ENCODE data around the gene TRAPPC12. TPM values are rescaled to one million over a fixed set of nuclear protein-coding genes. Genes with fewer than 3 reads are reported as not detected.
A peak's percentile ranks its signal among the peaks of the same experiment; 100 is the strongest.

TRAPPC12 gene
- total RNA-seq, 1 experiment from 2014 or later, result 86.0 TPM

DNA sequence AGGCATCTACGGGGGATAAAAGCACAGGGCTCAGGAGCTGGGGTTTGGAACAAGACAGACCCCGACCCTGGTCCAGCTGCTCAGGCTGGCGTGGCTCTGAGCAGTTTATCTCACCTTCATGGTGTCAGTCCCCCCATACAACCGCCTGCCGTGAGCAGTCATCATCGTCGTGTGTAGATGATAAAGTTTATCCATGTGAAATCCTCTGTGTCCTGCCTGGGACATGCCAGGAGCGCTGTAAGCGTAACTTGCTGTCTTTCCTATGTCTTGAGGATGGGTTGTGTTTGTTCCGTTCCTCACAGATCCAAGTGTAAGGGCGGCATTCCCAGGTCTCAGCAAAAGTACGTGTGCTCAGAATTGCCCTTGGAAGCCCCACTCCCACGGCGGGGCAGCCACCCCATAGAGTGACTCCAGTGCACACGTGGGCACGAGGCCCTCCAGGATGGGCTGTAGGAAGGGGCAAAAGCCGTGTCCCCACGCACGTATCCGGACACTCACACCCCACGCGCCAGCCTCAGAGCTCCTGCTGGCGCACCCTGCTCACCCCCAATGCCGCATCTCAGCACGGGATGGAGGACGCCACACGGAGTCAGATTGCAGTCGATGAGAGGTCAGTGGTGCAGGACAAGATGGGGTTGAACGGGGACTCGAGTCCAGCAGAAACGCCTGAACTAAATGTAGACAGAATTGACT lies 88.9 kb downstream of the TRAPPC12 start:
- Histone ChIP-seq H3T11ph (ENCODE audit: low read length) (no peak overlapping the region), H3K18ac (ENCODE audit: insufficient read length, low read depth, low read length) (no peak overlapping the region), H2BK5ac (ENCODE audit: insufficient read length, low read length) (no peak overlapping the region), H2BK12ac (ENCODE audit: insufficient read length, low read depth, low read length) (no peak overlapping the region), H3K79me2 (ENCODE audit: insufficient read depth, low read length) (no peaks in the 10 kb centered on the region), H3K4me2 (ENCODE audit: insufficient read depth, insufficient read length, low read length) (no peak overlapping the region), H2AFZ (ENCODE audit: low read length) (no peak overlapping the region), H2BK15ac (ENCODE audit: low read depth, low read length) (no peak overlapping the region), H4K5ac (ENCODE audit: insufficient read length, low read depth, low read length) (no peak overlapping the region), H4K20me1 (ENCODE audit: control insufficient read depth, insufficient read depth, insufficient read length) (no peaks in the 10 kb centered on the region), H3K4me1 (ENCODE audit: insufficient read depth, low read length) (no peaks in the 10 kb centered on the region), H3K14ac (ENCODE audit: insufficient read depth, low read length) (no peak overlapping the region; the same call in 1 of the 2 replicates), H3K9me3 (ENCODE audit: control insufficient read depth, low read depth, low read length) (no peaks in the 10 kb centered on the region), H3K4ac (ENCODE audit: low read depth, low read length) (no peak overlapping the region), H4K8ac (replicated peaks; ENCODE audit: insufficient read length, low read depth, low read length) (no peak overlapping the region), H3K27ac (ENCODE audit: insufficient read length, low read depth, low read length) (no peak overlapping the region), H2BK20ac (ENCODE audit: low read depth, low read length, poor library complexity, severe bottlenecking) (no peak overlapping the region), H3K23me2 (ENCODE audit: insufficient read length, low read depth, low read length, poor library complexity, severe bottlenecking) (no peaks in the 10 kb centered on the region), H3K27me3 (ENCODE audit: insufficient read depth, low read length) (no peaks in the 10 kb centered on the region), H3K23ac (ENCODE audit: insufficient read length, low read depth, low read length) (no peak overlapping the region), H2AK5ac (ENCODE audit: insufficient read length, low read length) (no peak overlapping the region), H3K79me1 (ENCODE audit: insufficient read depth, low read depth, low read length, poor library complexity, severe bottlenecking) (no peaks in the 10 kb centered on the region), H3K9ac (ENCODE audit: extremely low read depth, insufficient read length, low read length) (no peak overlapping the region), H4K91ac (ENCODE audit: insufficient read length, low read depth, low read length) (no peak overlapping the region), H2BK120ac (ENCODE audit: low read depth, low read length, poor library complexity, severe bottlenecking) (no peak overlapping the region), H3K56ac (ENCODE audit: insufficient read length, low read depth, low read length) (no peak overlapping the region)
- no peak for DNase-seq
- Mint-ChIP-seq H3K4me1 (peaks cover 9 to 15% of the 10 kb centered on the region in 2 experiments), H3K9me3 (no peaks in the 10 kb centered on the region), H3K27me3 (ENCODE audit: low read depth) (no peaks in the 10 kb centered on the region), H3K36me3 (ENCODE audit: insufficient read depth in 1 of 3, low read depth in 3 of 3) (peaks cover 19 to 54% (median 27%) of the 10 kb centered on the region in 3 experiments; a peak in 6 of 7 replicates), H3K27ac (peak overlapping the region in 1 of 3 experiments; percentile 84; a peak in 3 of 7 replicates), H3K4me3 (no peak overlapping the region)
- TF ChIP-seq, protein P1, sequence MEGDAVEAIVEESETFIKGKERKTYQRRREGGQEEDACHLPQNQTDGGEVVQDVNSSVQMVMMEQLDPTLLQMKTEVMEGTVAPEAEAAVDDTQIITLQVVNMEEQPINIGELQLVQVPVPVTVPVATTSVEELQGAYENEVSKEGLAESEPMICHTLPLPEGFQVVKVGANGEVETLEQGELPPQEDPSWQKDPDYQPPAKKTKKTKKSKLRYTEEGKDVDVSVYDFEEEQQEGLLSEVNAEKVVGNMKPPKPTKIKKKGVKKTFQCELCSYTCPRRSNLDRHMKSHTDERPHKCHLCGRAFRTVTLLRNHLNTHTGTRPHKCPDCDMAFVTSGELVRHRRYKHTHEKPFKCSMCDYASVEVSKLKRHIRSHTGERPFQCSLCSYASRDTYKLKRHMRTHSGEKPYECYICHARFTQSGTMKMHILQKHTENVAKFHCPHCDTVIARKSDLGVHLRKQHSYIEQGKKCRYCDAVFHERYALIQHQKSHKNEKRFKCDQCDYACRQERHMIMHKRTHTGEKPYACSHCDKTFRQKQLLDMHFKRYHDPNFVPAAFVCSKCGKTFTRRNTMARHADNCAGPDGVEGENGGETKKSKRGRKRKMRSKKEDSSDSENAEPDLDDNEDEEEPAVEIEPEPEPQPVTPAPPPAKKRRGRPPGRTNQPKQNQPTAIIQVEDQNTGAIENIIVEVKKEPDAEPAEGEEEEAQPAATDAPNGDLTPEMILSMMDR (conservative IDR thresholded peaks at IDR 0.05), result no peak
- no CpG with 5 or more reads among the region's 31 CpGs for WGBS (ENCODE audit: extremely low coverage, insufficient read length, low lambda C conversion rate)

Data from H9 (cell line).